ENCODE results near the gene CUL3.
"Not testable (repeated sequence)": the region's sequence is repeated elsewhere in the genome, so short reads cannot be mapped to it uniquely, and the experiment has no call there.

The CUL3 gene

GRCh38 chr2:224532931-224533330 lies 52.2 kb downstream of the CUL3 start:
- no peak for TF ChIP-seq CTCF (IDR thresholded peaks at IDR 0.05; ENCODE audit: low read depth, low read length)
- DNase-seq (ENCODE audit: extremely low read depth, low read depth) = no peak

DNA sequence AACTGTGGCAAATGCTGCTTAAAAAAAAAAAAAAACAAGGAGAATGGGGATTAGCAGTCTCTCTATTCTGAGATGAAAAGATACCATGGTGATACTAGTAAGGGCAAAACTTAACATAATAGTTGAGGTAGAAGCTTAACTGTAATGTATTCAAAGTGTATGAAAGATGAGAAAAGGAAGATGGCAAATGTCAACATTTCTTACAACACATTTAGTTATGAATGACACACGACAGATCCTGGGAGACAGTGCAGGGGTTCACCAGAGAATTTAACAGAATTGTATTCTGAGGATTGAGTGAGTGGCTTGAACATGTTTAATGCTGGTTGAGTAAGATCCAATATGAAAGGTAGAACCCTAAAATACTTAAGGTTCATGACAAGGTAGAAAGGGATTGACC lies 52.7 kb downstream of the CUL3 start:
- TF ChIP-seq CTCF (IDR thresholded peaks at IDR 0.05; ENCODE audit: low read depth, low read length) = no peak
- no peak for DNase-seq (ENCODE audit: extremely low read depth, low read depth)

DNA sequence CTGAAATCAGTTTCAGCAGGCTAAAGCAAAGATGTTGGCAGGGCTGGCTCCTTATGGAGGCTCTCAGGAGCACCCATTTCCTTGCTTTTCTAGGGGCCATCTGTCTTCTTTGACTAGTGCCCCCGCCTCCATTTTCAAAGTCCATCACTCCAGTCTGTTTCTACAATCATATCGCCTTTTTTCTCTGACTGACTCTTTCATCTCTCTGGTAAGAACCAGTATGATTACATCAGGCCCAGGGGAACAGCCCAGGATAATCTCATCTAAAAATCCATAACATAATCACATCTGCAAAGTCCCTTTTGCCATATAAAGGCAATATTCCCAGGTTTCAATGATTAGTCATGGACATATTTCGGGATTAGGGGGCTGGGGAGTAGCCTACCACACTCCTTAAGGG lies 57.0 kb downstream of the CUL3 start:
- no peak for TF ChIP-seq CTCF (IDR thresholded peaks at IDR 0.05; ENCODE audit: low read depth, low read length)
- DNase-seq (ENCODE audit: extremely low read depth, low read depth) = no peak

GRCh38 chr2:224525774-224526173 lies 59.4 kb downstream of the CUL3 start:
- TF ChIP-seq CTCF (IDR thresholded peaks at IDR 0.05; ENCODE audit: low read depth, low read length) = no peak
- no peak for DNase-seq (ENCODE audit: extremely low read depth, low read depth)

GRCh38 chr2:224524657-224525056 lies 60.5 kb downstream of the CUL3 start:
- DNase-seq (ENCODE audit: extremely low read depth, low read depth) = no peak
- TF ChIP-seq CTCF (IDR thresholded peaks at IDR 0.05; ENCODE audit: low read depth, low read length) = no peak

GRCh38 chr2:224523626-224524577 lies 61.3 kb downstream of the CUL3 start:
- no peak for TF ChIP-seq CTCF (IDR thresholded peaks at IDR 0.05; ENCODE audit: low read depth, low read length)
- DNase-seq (ENCODE audit: extremely low read depth, low read depth) = no peak

DNA sequence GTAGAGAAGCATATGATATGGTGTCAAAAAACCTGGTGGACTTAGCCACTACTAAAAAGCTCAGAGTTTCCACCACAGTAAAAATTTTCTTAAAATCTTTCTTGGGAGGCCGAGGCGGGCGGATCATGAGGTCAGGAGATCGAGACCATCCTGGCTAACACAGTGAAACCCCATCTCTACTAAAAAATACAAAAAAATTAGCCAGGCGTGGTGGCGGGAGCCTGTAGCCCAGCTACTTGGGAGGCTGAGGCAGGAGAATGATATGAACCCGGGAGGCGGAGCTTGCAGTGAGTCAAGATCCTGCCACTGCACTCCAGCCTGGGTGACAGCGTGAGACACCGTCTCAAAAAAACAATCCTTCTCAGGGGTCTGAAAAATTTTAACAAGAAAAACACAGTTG lies 62.7 kb downstream of the CUL3 start:
- not testable (repeated sequence) for DNase-seq (ENCODE audit: extremely low read depth, low read depth)

- no peak for DNase-seq (ENCODE audit: extremely low read depth, low read depth)
- no peak for TF ChIP-seq CTCF (IDR thresholded peaks at IDR 0.05; ENCODE audit: low read depth, low read length)
Observed at GRCh38 chr2:224520064-224520463, 65.1 kb downstream of the CUL3 start.
